ENCODE data around the gene LPCAT2. TPM values are rescaled to one million over a fixed set of nuclear protein-coding genes. Genes with fewer than 3 reads are reported as not detected.

The LPCAT2 gene
- total and polyA plus RNA-seq, 2 donors (not counting 3 experiments of a cell fraction or from before 2014, with no cell fraction given): 64.5 to 72.9 TPM

GRCh38 chr16:55571191-55571897 is 62.5 kb downstream of the LPCAT2 start:
- no TSS peak for BruUV-seq (replicated peaks)
- peaks cover 34% of the 10 kb centered on the region for H3K4me1 ChIP-seq (ENCODE audit: control insufficient read depth, extremely low read depth, insufficient read depth, low read length)
- no peak overlapping the region for H3K4me3 ChIP-seq (replicated peaks in 1 of 3; ENCODE audit: insufficient read depth in 1 of 3, low read depth in 1 of 3, low read length in 3 of 3)
- H4K20me1 ChIP-seq (replicated peaks; ENCODE audit: control insufficient read depth, extremely low read depth, insufficient read depth, low read length): no peaks in the 10 kb centered on the region
- H2AFZ ChIP-seq (ENCODE audit: low read depth, low read length): no peak overlapping the region
- H3K27me3 ChIP-seq (ENCODE audit: control insufficient read depth in 2 of 2, insufficient read depth in 2 of 2, low read length in 2 of 2): no peaks in the 10 kb centered on the region
- DNase-seq (ENCODE audit: low read depth, low spot score) (no peak), FAIRE-seq (no peak)
- dilution Hi-C loops (cut with MboI; ENCODE audit: extremely low pct_ligation_motif_present, low sequenced_read_pairs) (no loop called here), intact Hi-C loops (cut with micrococcal nuclease) (no loop called here)
- H3K79me2 ChIP-seq (ENCODE audit: control insufficient read depth, insufficient read depth, low read length): no peaks in the 10 kb centered on the region
- no peak overlapping the region for H3K4me2 ChIP-seq (ENCODE audit: insufficient read depth, low read length)
- TF ChIP-seq CTCF (IDR thresholded peaks at IDR 0.05; ENCODE audit: extremely low read depth in 1 of 2, insufficient read depth in 1 of 2, low read depth in 1 of 2, low read length in 2 of 2) (no peak), FOS (IDR thresholded peaks at IDR 0.05; ENCODE audit: borderline replicate concordance, insufficient read depth, low read length) (no peak), EZH2 (IDR thresholded peaks at IDR 0.05; ENCODE audit: borderline replicate concordance, low read depth, low read length, severe bottlenecking) (no peak), MYC (IDR thresholded peaks at IDR 0.05; ENCODE audit: low read depth, low read length) (no peak), MAX (IDR thresholded peaks at IDR 0.05; ENCODE audit: insufficient read depth, insufficient read length) (no peak), GATA2 (IDR thresholded peaks at IDR 0.05; ENCODE audit: insufficient read depth, insufficient read length, low read depth, low read length) (no peak), POLR2A (IDR thresholded peaks at IDR 0.05; ENCODE audit: low read depth, low read length) (no peak), POLR2AphosphoS5 (IDR thresholded peaks at IDR 0.05; ENCODE audit: insufficient read depth, low read depth, low read length) (no peak)
- H3K36me3 ChIP-seq (ENCODE audit: control insufficient read depth in 2 of 2, extremely low read depth in 1 of 2, insufficient read depth in 2 of 2, low read length in 2 of 2): peaks cover 13 to 15% of the 10 kb centered on the region in 2 experiments
- CTCF ChIA-PET: no interaction called here
- POLR2A ChIA-PET: no interaction called here
- H3K9me3 ChIP-seq (replicated peaks; ENCODE audit: control insufficient read depth, insufficient read depth, low read length): no peaks in the 10 kb centered on the region
- no peaks in the 10 kb centered on the region for H3K9me1 ChIP-seq (replicated peaks; ENCODE audit: control insufficient read depth, extremely low read depth, insufficient read depth, low read length)
- H3K9ac ChIP-seq (replicated peaks; ENCODE audit: extremely low read depth, insufficient read depth, low read length): no peak overlapping the region
- no peak overlapping the region for H3K27ac ChIP-seq (ENCODE audit: insufficient read depth, low read depth, low read length)
